Heart left ventricle (tissue), 16 donors: ENCODE measurements around the gene SLC12A3. TPM values are rescaled to one million over a fixed set of nuclear protein-coding genes. Genes with fewer than 3 reads are reported as not detected.

Experiments
- ATAC-seq, 4 donors: fragments of 200-7000 bp; cut with Tn5 transposase; one replicate each; pipeline ENCODE4 v1.9.1; 2020 to 2022; ENCODE audit warnings: moderate library complexity in 4 of 4, mild to moderate bottlenecking in 3 of 4, moderate number of reproducible peaks in 1 of 4
- DNase-seq, 5 donors: peaks; one replicate each; pipeline ENCODE4 v3.0.0-alpha.2; 2020
- H3K27ac ChIP-seq, 12 donors: fragments of 200-600 bp; sonication (generic) in 4 of 12; one replicate each; pipeline versions ENCODE4 v1.5.0 to v1.8.0; 2016 to 2022; ENCODE audit warnings: mild to moderate bottlenecking in 2 of 12
- H3K27me3 ChIP-seq, 9 donors: fragments of 200-600 bp; sonication (generic) in 2 of 9; one replicate each; pipeline versions ENCODE4 v1.5.1 to v1.8.0; 2016 to 2022; ENCODE audit warnings: mild to moderate bottlenecking in 3 of 9
- H3K36me3 ChIP-seq, 9 donors: fragments of 200-600 bp; sonication (generic) in 2 of 9; one replicate each; pipeline versions ENCODE4 v1.5.0 to v1.8.0; 2018 to 2022; ENCODE audit warnings: mild to moderate bottlenecking in 2 of 9
- H3K4me1 ChIP-seq, 12 donors: fragments of 200-600 bp; sonication (generic) in 4 of 12; one replicate each; pipeline versions ENCODE4 v1.5.0 to v1.8.0; 2016 to 2022; ENCODE audit warnings: mild to moderate bottlenecking in 3 of 12
- H3K4me3 ChIP-seq, 12 donors: fragments of 200-600 bp; sonication (generic) in 4 of 12; one replicate each; pipeline versions ENCODE4 v1.5.0 to v1.8.0; 2017 to 2022; ENCODE audit warnings: mild to moderate bottlenecking in 9 of 12, moderate library complexity in 4 of 12
- H3K9me3 ChIP-seq, 12 donors: fragments of 200-600 bp; sonication (generic) in 4 of 12; one replicate each; pipeline versions ENCODE4 v1.5.0 to v1.8.0; 2016 to 2022; ENCODE audit warnings: mild to moderate bottlenecking in 1 of 12
- POLR2A ChIP-seq, 2 donors: fragments of 450-650 bp; IDR thresholded peaks; one replicate each; pipeline ENCODE4 v1.6.1; 2017; ENCODE audit warnings: antibody characterized with exemption in 2 of 2, mild to moderate bottlenecking in 2 of 2, moderate library complexity in 2 of 2
- WGBS, 4 donors: extraction: QIAGEN DNeasy Blood & Tissue Kit in 2 of 4; methylation state at CpG; one replicate each; pipeline versions ENCODE4 v1.1.5 to v1.1.7; 2013 to 2018; 5-methylcytosine and 5-hydroxymethylcytosine counted together
- intact Hi-C, 10 donors: fragments of 100-400 bp; cut with DNase I; formaldehyde crosslinking; loops; one replicate each; pipeline versions ENCODE4 v1.11.1 to v1.14.2; 2022
- polyA plus RNA-seq, 2 donors: library from polyadenylated mRNA; stranded (reverse); fragments of 200-250 nt; gene quantifications; one replicate each; pipeline ENCODE4 v1.2.3, GENCODE V29; 2013
- total RNA-seq, 9 donors: library from RNA; depleted of rRNA in 2 of 9; stranded (reverse); fragments of >200 nt in 2 of 9; fragmentation: NEBNext Ultra II Directional in 3 of 9; extraction: Animal tissue kit (Norgen Biotek cat#: 25700) in 3 of 9; gene quantifications; one replicate each; pipeline versions ENCODE4 v1.1.0 to v1.2.4, GENCODE V29; 2016 to 2023
- TF ChIP-seq, protein P1 (sequence below), 12 donors: fragments of 200-600 bp; sonication (generic) in 4 of 12; IDR thresholded peaks; one replicate each; pipeline versions ENCODE4 v1.5.0 to v1.8.0; 2018 to 2022; ENCODE audit warnings: antibody characterized with exemption in 12 of 12, mild to moderate bottlenecking in 5 of 12
- donor health status: ischemic (EF 13 %, LVEDD 7.1; RV severe dilation, severe dysfunction).
- donor health status: healthy with polysubstance abuse.
- donor health status: DM: no; HTN: yes; CAD: no.
- donor health status: DM: no; HTN: no; CAD: no.
- donor health status: ischemic (EF 25% LVEDD 6.9; RV normal size, moderate dysfunction).
- donor health status: ischemic (EF 25% LVEDD 5.7; RV mildly dilated, moderate dysfunction).
- donor health status: healthy.
- donor health status: DM: yes; HTN: yes; CAD: no.
- donor health status: ischemic (EF 35%, LVEDD 5.7; RV mildly dilated, moderate dysfunction).
- donor health status: nonischemic (EF 11% LVEDD 7.7; RV severe dilation, severe dysfunction).
- donor health status: DM: yes; HTN: yes; CAD: no.
- donor health status: PGD.
- donor health status: ischemic (EF 29% LVEDD 5.4; RV normal size, mild dysfunction).
- donor health status: nonischemic (EF 23%, LVEDD 6.1; RV moderate dilation, normal function).

The SLC12A3 gene
- total and polyA plus RNA-seq, 11 donors: 0.08 TPM; not detected in 10

DNA sequence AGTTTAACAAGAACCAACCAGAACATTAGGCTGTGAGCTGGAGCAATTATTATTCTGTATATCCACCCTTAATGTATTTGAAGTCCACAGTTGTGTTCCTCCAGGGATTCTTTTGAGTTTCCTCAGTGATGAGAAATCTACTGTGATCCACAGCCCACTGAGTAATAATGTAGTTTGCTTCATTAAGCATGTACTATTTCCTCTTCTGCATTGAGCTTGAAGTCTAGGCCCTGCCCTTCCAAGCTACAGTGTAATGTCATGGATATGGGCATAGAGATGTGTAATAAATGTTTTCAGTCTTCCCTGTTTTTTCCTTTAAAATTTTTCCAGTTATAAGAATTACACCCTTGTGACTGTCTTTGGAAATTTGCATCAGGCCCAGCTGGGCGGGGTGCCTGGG lies 36.4 kb upstream of the SLC12A3 start:
- no peaks in the 10 kb centered on the region for H3K4me1 ChIP-seq
- peaks cover 0 to 97% (median 71%) of the 10 kb centered on the region in 9 donors for H3K36me3 ChIP-seq
- H3K4me3 ChIP-seq: no peak overlapping the region
- no peak for DNase-seq
- H3K9me3 ChIP-seq: no peaks in the 10 kb centered on the region
- intact Hi-C loops: no loop called here
- 98 to 100% (median 99%) methylated on average over 1 of the region's 1 CpG for whole genome bisulfite sequencing, 4 donors
- H3K27ac ChIP-seq: no peak overlapping the region
- H3K27me3 ChIP-seq: no peaks in the 10 kb centered on the region
- TF ChIP-seq, protein P1, sequence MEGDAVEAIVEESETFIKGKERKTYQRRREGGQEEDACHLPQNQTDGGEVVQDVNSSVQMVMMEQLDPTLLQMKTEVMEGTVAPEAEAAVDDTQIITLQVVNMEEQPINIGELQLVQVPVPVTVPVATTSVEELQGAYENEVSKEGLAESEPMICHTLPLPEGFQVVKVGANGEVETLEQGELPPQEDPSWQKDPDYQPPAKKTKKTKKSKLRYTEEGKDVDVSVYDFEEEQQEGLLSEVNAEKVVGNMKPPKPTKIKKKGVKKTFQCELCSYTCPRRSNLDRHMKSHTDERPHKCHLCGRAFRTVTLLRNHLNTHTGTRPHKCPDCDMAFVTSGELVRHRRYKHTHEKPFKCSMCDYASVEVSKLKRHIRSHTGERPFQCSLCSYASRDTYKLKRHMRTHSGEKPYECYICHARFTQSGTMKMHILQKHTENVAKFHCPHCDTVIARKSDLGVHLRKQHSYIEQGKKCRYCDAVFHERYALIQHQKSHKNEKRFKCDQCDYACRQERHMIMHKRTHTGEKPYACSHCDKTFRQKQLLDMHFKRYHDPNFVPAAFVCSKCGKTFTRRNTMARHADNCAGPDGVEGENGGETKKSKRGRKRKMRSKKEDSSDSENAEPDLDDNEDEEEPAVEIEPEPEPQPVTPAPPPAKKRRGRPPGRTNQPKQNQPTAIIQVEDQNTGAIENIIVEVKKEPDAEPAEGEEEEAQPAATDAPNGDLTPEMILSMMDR (IDR thresholded peaks at IDR 0.05): no peak
- TF ChIP-seq POLR2A (IDR thresholded peaks at IDR 0.05): no peak
- ATAC-seq: no peak

DNA sequence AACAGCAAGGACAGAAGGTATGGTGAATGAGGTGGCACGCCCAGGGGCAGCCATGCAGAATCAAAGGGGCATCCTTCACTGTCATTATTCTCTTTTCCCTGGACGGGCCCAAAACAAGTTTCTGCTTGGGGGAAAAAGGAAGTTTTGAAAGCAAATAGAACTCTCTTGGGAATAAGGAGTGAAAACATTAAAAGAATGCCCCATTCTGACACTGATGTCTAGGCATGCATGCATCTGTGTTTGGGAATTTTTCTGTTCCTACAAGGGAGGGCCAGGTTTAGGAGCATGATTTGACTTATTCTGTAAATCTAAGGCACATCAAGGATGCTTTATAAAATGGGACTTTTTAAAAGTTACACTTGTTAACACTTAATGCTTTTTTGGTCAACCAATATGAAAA lies 34.3 kb upstream of the SLC12A3 start:
- peaks cover 0 to 97% (median 80%) of the 10 kb centered on the region in 9 donors for H3K36me3 ChIP-seq
- TF ChIP-seq, protein P1 (IDR thresholded peaks at IDR 0.05): no peak
- TF ChIP-seq POLR2A (IDR thresholded peaks at IDR 0.05): no peak
- H3K4me1 ChIP-seq: no peaks in the 10 kb centered on the region
- intact Hi-C loops: no loop called here
- DNase-seq (no peak), ATAC-seq (no peak)
- H3K27ac ChIP-seq: no peak overlapping the region
- 40 to 81% (median 64%) methylated on average over 2 of the region's 2 CpGs for WGBS, 4 donors
- no peaks in the 10 kb centered on the region for H3K27me3 ChIP-seq
- H3K4me3 ChIP-seq: no peak overlapping the region
- no peaks in the 10 kb centered on the region for H3K9me3 ChIP-seq

DNA sequence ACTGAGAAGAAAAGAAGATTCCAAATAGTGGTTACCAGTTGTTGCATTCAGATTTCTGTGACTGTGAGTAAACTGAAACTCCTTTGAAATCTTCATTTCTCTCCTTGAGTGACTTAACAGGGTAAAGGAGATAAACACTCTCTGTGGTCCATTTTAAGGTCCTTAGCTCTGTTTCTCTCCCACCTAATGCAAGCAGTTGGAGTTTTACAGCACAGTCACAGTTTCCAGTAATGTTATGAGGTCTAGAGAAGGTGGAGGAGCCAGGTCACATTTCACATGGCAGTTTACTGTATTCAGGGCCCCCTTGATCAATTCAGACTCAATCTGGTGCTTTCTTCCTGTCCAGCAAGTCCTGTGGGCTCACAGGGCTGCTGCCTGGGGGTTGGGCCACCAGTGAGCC lies 32.2 kb upstream of the SLC12A3 start:
- H3K27ac ChIP-seq: no peak overlapping the region
- peaks cover 0 to 7% (median 0%) of the 10 kb centered on the region in 12 donors for H3K4me1 ChIP-seq
- intact Hi-C loops: no loop called here
- DNase-seq: no peak
- ATAC-seq: no peak
- TF ChIP-seq POLR2A (IDR thresholded peaks at IDR 0.05): no peak
- TF ChIP-seq, protein P1 (IDR thresholded peaks at IDR 0.05): no peak
- no peak overlapping the region for H3K4me3 ChIP-seq
- H3K36me3 ChIP-seq: peaks cover 0 to 96% (median 82%) of the 10 kb centered on the region in 9 donors
- H3K9me3 ChIP-seq: no peaks in the 10 kb centered on the region
- H3K27me3 ChIP-seq: no peaks in the 10 kb centered on the region

DNA sequence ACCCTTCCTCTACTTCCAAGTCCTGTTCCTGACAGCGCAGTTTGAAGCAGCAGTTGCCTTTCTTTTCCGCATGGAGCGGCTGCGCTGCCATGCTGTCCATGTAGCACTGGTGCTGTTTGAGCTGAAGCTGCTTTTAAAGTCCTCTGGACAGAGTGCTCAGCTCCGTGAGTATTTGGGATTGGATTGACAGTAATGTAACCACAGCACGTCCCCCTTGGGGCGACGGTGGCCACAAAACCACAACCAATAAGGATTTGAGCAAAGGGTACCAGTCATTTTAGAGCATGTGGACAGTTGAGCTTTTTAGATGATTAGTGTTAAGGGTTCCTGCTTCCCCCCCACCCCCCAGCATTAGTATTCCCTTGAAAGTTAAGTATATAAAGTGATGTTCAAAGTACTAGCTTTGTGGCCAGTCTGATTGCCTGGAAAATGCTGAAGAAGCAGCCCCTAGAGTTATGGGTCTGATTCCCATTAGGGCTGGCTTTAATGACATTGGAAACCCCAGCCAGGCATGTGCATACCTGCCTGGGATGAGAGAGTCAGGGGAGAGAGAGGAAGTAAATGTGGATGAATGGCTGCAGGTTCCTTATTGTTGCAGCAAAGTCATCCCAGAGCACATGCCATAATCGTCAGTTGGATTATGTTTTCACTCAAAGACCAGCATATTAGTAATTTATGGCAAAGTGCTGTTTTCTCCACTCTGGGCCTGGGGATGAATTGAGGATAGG lies 31.6 kb upstream of the SLC12A3 start:
- Histone ChIP-seq H3K27me3 (no peaks in the 10 kb centered on the region), H3K36me3 (peaks cover 0 to 98% (median 88%) of the 10 kb centered on the region in 9 donors), H3K4me3 (no peak overlapping the region), H3K27ac (no peak overlapping the region), H3K9me3 (no peaks in the 10 kb centered on the region), H3K4me1 (peaks cover 0 to 7% (median 0%) of the 10 kb centered on the region in 12 donors)
- no peak for ATAC-seq
- intact Hi-C loops: no loop called here
- WGBS, 4 donors: 89 to 97% (median 95%) methylated on average over 9 of the region's 9 CpGs
- no peak for DNase-seq
- TF ChIP-seq, protein P1 (IDR thresholded peaks at IDR 0.05): no peak
- TF ChIP-seq POLR2A (IDR thresholded peaks at IDR 0.05): no peak
